ENCODE results near the gene KAT8.

KAT8 gene

GRCh38 chr16:31094424-31095120 is 22.9 kb upstream of the KAT8 start, which contains the start of gene VKORC1 (continued):
- peak; percentile 73 for TF ChIP-seq HIC1 (tag by site-specific recombination; IDR thresholded peaks at IDR 0.05)
- no peak for TF ChIP-seq ZNF239 (tag by site-specific recombination; IDR thresholded peaks at IDR 0.05)
- TF ChIP-seq ZNF596 (tag by site-specific recombination; IDR thresholded peaks at IDR 0.05), result peak; percentile 88
- TF ChIP-seq GLIS1 (tag by site-specific recombination; IDR thresholded peaks at IDR 0.05), result peak; percentile 51; the same call in 1 of the 2 replicates
- TF ChIP-seq PATZ1 (tag by site-specific recombination; IDR thresholded peaks at IDR 0.05), result peak; percentile 93; the same call in 1 of the 2 replicates
- TF ChIP-seq ZNF621 (tag by site-specific recombination; IDR thresholded peaks at IDR 0.05), result no peak
- peak; percentile 99 for TF ChIP-seq IKZF3 (tag by site-specific recombination; IDR thresholded peaks at IDR 0.05)
- TF ChIP-seq ZEB2 (tag by site-specific recombination; IDR thresholded peaks at IDR 0.05), result peak; percentile 96
- TF ChIP-seq SCRT1 (tag by site-specific recombination; IDR thresholded peaks at IDR 0.05; ENCODE audit: borderline replicate concordance), result no peak
- no peak for TF ChIP-seq ZNF473 (tag by site-specific recombination; IDR thresholded peaks at IDR 0.05)
- no peak for TF ChIP-seq ZNF202 (tag by site-specific recombination; IDR thresholded peaks at IDR 0.05; ENCODE audit: borderline replicate concordance)
- TF ChIP-seq SALL2 (tag by site-specific recombination; IDR thresholded peaks at IDR 0.05; ENCODE audit: borderline replicate concordance), result no peak
- no peak for TF ChIP-seq ZNF792 (tag by site-specific recombination; IDR thresholded peaks at IDR 0.05)
- TF ChIP-seq ZFHX2 (tag by site-specific recombination; conservative IDR thresholded peaks at IDR 0.05), result 0 out of 2 replicates have a peak, but pooled peaks have one; percentile 45
- no peak for TF ChIP-seq ZNF362 (tag by site-specific recombination; IDR thresholded peaks at IDR 0.05)
- peak; percentile 100 for TF ChIP-seq ZNF341 (tag by site-specific recombination; IDR thresholded peaks at IDR 0.05; ENCODE audit: low read depth)
- no peak for TF ChIP-seq ZNF585B (tag by site-specific recombination; IDR thresholded peaks at IDR 0.05)
- TF ChIP-seq KLF17 (tag by site-specific recombination; IDR thresholded peaks at IDR 0.05), result peak; percentile 71
- TF ChIP-seq EGR2 (tag by site-specific recombination; IDR thresholded peaks at IDR 0.05; ENCODE audit: low read depth), result peak; percentile 59
- no peak; the same call in 1 of the 2 replicates for TF ChIP-seq ZNF2 (tag by site-specific recombination; IDR thresholded peaks at IDR 0.05)
- TF ChIP-seq ZNF132 (tag by site-specific recombination; IDR thresholded peaks at IDR 0.05; ENCODE audit: borderline replicate concordance), result no peak
- TF ChIP-seq ZNF670 (tag by site-specific recombination; IDR thresholded peaks at IDR 0.05; ENCODE audit: low read depth), result no peak
- TF ChIP-seq ZNF324 (tag by site-specific recombination; IDR thresholded peaks at IDR 0.05), result peak; percentile 43; the same call in 1 of the 2 replicates
- peak; percentile 99 for TF ChIP-seq ZNF76 (tag by site-specific recombination; IDR thresholded peaks at IDR 0.05; ENCODE audit: borderline replicate concordance, low read depth)
- no peak for TF ChIP-seq ZNF350 (tag by site-specific recombination; IDR thresholded peaks at IDR 0.05)
- TF ChIP-seq SETDB1 (IDR thresholded peaks at IDR 0.05; ENCODE audit: insufficient read length, low read length), result no peak
- 0 out of 2 replicates have a peak, but pooled peaks have one; percentile 30 for TF ChIP-seq GLIS2 (tag by site-specific recombination; IDR thresholded peaks at IDR 0.05)
- TF ChIP-seq ZNF558 (tag by site-specific recombination; IDR thresholded peaks at IDR 0.05), result no peak; the same call in 1 of the 2 replicates
- TF ChIP-seq ZNF391 (tag by site-specific recombination; IDR thresholded peaks at IDR 0.05; ENCODE audit: borderline replicate concordance, low read depth), result peak; percentile 24; the same call in 1 of the 2 replicates
- TF ChIP-seq, protein P1, sequence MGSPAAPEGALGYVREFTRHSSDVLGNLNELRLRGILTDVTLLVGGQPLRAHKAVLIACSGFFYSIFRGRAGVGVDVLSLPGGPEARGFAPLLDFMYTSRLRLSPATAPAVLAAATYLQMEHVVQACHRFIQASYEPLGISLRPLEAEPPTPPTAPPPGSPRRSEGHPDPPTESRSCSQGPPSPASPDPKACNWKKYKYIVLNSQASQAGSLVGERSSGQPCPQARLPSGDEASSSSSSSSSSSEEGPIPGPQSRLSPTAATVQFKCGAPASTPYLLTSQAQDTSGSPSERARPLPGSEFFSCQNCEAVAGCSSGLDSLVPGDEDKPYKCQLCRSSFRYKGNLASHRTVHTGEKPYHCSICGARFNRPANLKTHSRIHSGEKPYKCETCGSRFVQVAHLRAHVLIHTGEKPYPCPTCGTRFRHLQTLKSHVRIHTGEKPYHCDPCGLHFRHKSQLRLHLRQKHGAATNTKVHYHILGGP (tag by site-specific recombination; IDR thresholded peaks at IDR 0.05), result no peak
- no peak for TF ChIP-seq AEBP2 (tag by site-specific recombination; IDR thresholded peaks at IDR 0.05; ENCODE audit: borderline replicate concordance)

All from HEK293 (cell line).